Fibroblast of lung (primary cell): Measurements from ENCODE around the gene PRR23E. TPM values are rescaled to one million over a fixed set of nuclear protein-coding genes. Genes with fewer than 3 reads are reported as not detected.

Source experiments
- DNase-seq, 2 donors: peaks; one replicate each; pipeline versions ENCODE4 v3.0.0 to v3.0.0-alpha.2; 2010; ENCODE audit warnings: low read depth in 2 of 2
- H2AFZ ChIP-seq: 2 replicates; pipeline ENCODE4 v1.5.1; 2012; ENCODE audit warnings: low read length, control low read depth, inconsistent platforms
- H3K27ac ChIP-seq: 2 replicates; pipeline ENCODE4 v1.5.1; 2011; ENCODE audit warnings: low read length, control low read depth; ENCODE audit not compliant: insufficient read depth
- H3K27me3 ChIP-seq: 2 replicates; pipeline ENCODE4 v1.5.1; 2011; ENCODE audit warnings: mild to moderate bottlenecking, low read length; ENCODE audit not compliant: control insufficient read depth, insufficient read depth
- H3K36me3 ChIP-seq: 2 replicates; pipeline ENCODE4 v1.5.1; 2011; ENCODE audit warnings: low read length; ENCODE audit not compliant: control insufficient read depth, insufficient read depth
- H3K4me1 ChIP-seq: 2 replicates; pipeline ENCODE4 v1.5.1; 2011; ENCODE audit warnings: low read length; ENCODE audit not compliant: control insufficient read depth, insufficient read depth; ENCODE audit errors: extremely low read depth
- H3K4me2 ChIP-seq: 2 replicates; pipeline ENCODE4 v1.5.1; 2011; ENCODE audit warnings: low read length, control low read depth; ENCODE audit not compliant: insufficient read depth; ENCODE audit errors: extremely low read depth
- H3K4me3 ChIP-seq, 4 experiments: fragments of 200-600 bp in 1 of 4; sonication (generic) in 1 of 4; replicated peaks in 1 of 4; 2 replicates each; pipeline ENCODE4 v1.5.1; 2011 to 2016; ENCODE audit warnings: low read length in 4 of 4, low read depth in 3 of 4, mild to moderate bottlenecking in 3 of 4, control low read depth in 2 of 4, inconsistent platforms in 1 of 4, mixed read lengths in 1 of 4; ENCODE audit not compliant: insufficient read depth in 1 of 4; ENCODE audit errors: control extremely low read depth in 1 of 4
- H3K79me2 ChIP-seq: 2 replicates; pipeline ENCODE4 v1.5.1; 2012; ENCODE audit warnings: mild to moderate bottlenecking, low read length, inconsistent platforms; ENCODE audit not compliant: control insufficient read depth, insufficient read depth
- H3K9ac ChIP-seq: 2 replicates; pipeline ENCODE4 v1.5.1; 2011; ENCODE audit warnings: mild to moderate bottlenecking, low read length, control low read depth; ENCODE audit not compliant: insufficient read depth
- H3K9me3 ChIP-seq: 2 replicates; pipeline ENCODE4 v1.5.1; 2012; ENCODE audit warnings: low read depth, low read length; ENCODE audit not compliant: control insufficient read depth, insufficient read depth
- H4K20me1 ChIP-seq: 2 replicates; pipeline ENCODE4 v1.5.1; 2011; ENCODE audit warnings: low read length; ENCODE audit not compliant: control insufficient read depth, insufficient read depth; ENCODE audit errors: extremely low read depth
- EZH2 ChIP-seq: IDR thresholded peaks from 2 replicates; pipeline ENCODE4 v1.5.1; 2012; ENCODE audit warnings: low read length, control low read depth, mild to moderate bottlenecking; ENCODE audit errors: missing control alignments
- polyA plus RNA-seq, 2 donors: library from polyadenylated mRNA; depleted of rRNA in 1 of 2; stranded (reverse) in 1 of 2; unstranded in 1 of 2; fragments of >200 nt; gene quantifications; 2 replicates each; pipeline ENCODE4 v1.2.1, GENCODE V29; 2011 to 2012; ENCODE audit warnings: missing spikeins in 1 of 2
- total RNA-seq: library from RNA; depleted of rRNA; stranded (reverse); fragments of >200 nt; gene quantifications from 2 replicates; pipeline ENCODE4 v1.2.1, GENCODE V29; 2014
- TF ChIP-seq, protein P1 (sequence below), 2 donors: IDR thresholded peaks in 1 of 2; conservative IDR thresholded peaks in 1 of 2; 1 replicate in 1 of 2; 2 replicates in 1 of 2; pipeline ENCODE4 v1.5.1; 2011 to 2012; ENCODE audit warnings: low read length in 2 of 2, control low read depth in 1 of 2, inconsistent platforms in 1 of 2, low read depth in 1 of 2, mild to moderate bottlenecking in 1 of 2

The PRR23E gene
- total and polyA plus RNA-seq, 2 donors (not counting 1 experiment from before 2014, with no cell fraction given) = not detected

DNA sequence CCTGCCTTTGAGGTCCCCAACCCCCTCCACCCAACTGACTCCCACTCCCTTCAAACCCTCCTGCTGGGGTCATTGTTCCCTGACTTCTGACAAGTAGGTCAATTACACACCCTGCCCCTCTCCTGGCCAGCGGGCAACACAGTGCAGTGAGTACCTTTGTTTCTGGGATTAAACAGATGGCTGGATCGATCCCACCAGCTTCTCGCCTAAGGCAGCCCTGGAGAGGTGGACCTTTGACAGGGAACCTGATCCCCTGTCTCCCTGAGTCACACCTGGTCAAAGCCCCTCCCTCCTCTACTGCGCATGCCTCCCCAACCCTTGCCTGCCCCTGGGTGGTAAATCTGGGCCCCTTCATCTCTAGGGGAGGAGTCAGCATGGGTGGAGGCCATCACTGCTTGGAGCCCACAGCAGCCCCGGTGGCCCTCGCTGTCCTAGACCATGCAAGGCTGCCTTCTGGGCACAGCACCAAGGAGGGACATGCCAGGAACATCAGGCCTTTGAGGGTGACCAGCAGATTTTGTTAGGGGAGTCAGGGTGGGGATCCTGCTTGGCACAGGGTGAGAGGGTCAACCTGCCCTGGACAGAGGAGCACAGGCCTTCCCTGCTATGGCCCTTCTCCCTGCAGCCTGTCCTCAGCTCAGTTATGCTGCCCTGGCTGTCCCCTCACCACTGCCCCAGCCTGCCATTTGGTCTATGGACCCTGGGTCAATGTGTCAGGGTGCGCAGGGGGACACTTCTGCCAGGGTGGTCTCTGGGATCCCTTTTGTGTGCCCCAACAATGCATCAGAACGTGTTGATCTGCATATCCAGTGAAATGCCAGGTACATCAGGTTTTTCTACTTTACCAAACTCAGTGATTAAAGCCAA lies 9.8 kb upstream of the PRR23E start:
- Histone ChIP-seq H4K20me1 (no peaks in the 10 kb centered on the region), H3K4me3 (no peak overlapping the region), H3K9me3 (no peaks in the 10 kb centered on the region), H2AFZ (no peak overlapping the region), H3K27ac (no peak overlapping the region), H3K27me3 (no peaks in the 10 kb centered on the region), H3K36me3 (no peaks in the 10 kb centered on the region), H3K79me2 (no peaks in the 10 kb centered on the region), H3K4me2 (no peak overlapping the region), H3K9ac (no peak overlapping the region), H3K4me1 (no peaks in the 10 kb centered on the region)
- no peak for DNase-seq
- TF ChIP-seq EZH2 = no peak
- TF ChIP-seq, protein P1, sequence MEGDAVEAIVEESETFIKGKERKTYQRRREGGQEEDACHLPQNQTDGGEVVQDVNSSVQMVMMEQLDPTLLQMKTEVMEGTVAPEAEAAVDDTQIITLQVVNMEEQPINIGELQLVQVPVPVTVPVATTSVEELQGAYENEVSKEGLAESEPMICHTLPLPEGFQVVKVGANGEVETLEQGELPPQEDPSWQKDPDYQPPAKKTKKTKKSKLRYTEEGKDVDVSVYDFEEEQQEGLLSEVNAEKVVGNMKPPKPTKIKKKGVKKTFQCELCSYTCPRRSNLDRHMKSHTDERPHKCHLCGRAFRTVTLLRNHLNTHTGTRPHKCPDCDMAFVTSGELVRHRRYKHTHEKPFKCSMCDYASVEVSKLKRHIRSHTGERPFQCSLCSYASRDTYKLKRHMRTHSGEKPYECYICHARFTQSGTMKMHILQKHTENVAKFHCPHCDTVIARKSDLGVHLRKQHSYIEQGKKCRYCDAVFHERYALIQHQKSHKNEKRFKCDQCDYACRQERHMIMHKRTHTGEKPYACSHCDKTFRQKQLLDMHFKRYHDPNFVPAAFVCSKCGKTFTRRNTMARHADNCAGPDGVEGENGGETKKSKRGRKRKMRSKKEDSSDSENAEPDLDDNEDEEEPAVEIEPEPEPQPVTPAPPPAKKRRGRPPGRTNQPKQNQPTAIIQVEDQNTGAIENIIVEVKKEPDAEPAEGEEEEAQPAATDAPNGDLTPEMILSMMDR (conservative IDR thresholded peaks at IDR 0.05 in 1 of 2, IDR thresholded peaks at IDR 0.05 in 1 of 2; ENCODE audit: low read depth in 1 of 2, low read length in 2 of 2) = no peak

GRCh38 chr3:127183931-127184869 lies 8.7 kb upstream of the PRR23E start:
- Histone ChIP-seq H3K4me2 (no peak overlapping the region), H3K9ac (no peak overlapping the region), H3K27me3 (no peaks in the 10 kb centered on the region), H3K4me1 (no peaks in the 10 kb centered on the region), H3K9me3 (no peaks in the 10 kb centered on the region), H3K27ac (no peak overlapping the region), H3K36me3 (no peaks in the 10 kb centered on the region), H4K20me1 (no peaks in the 10 kb centered on the region), H2AFZ (no peak overlapping the region), H3K4me3 (no peak overlapping the region), H3K79me2 (no peaks in the 10 kb centered on the region)
- no peak for TF ChIP-seq EZH2
- TF ChIP-seq, protein P1 (conservative IDR thresholded peaks at IDR 0.05 in 1 of 2, IDR thresholded peaks at IDR 0.05 in 1 of 2; ENCODE audit: low read depth in 1 of 2, low read length in 2 of 2) = no peak
- DNase-seq = no peak

GRCh38 chr3:127184870-127185216 lies 8.1 kb upstream of the PRR23E start:
- Histone ChIP-seq H3K36me3 (no peaks in the 10 kb centered on the region), H3K4me3 (no peak overlapping the region), H3K4me1 (no peaks in the 10 kb centered on the region), H3K9ac (no peak overlapping the region), H3K27ac (no peak overlapping the region), H3K4me2 (no peak overlapping the region), H3K79me2 (no peaks in the 10 kb centered on the region), H3K9me3 (no peaks in the 10 kb centered on the region), H4K20me1 (no peaks in the 10 kb centered on the region), H3K27me3 (no peaks in the 10 kb centered on the region), H2AFZ (no peak overlapping the region)
- TF ChIP-seq EZH2 = no peak
- TF ChIP-seq, protein P1 (conservative IDR thresholded peaks at IDR 0.05 in 1 of 2, IDR thresholded peaks at IDR 0.05 in 1 of 2; ENCODE audit: low read depth in 1 of 2, low read length in 2 of 2) = no peak
- no peak for DNase-seq
